ENCODE data around the gene AFF4. TPM values are rescaled to one million over a fixed set of nuclear protein-coding genes. Genes with fewer than 3 reads are reported as not detected.

Gene AFF4
- total and polyA plus RNA-seq, 10 of the 15 experiments (the other 5 are each of a cell fraction or from before 2014, with no cell fraction given) = 1.1 to 20.2 (median 10.4) TPM

- 0% methylated on average over 1 of the region's 1 CpG for WGBS (ENCODE audit: insufficient coverage, insufficient replicate concordance, low lambda C conversion rate, missing lambda C conversion rate)
- RAD21 ChIA-PET (ENCODE audit: unreplicated experiment) = interaction anchor here (1.3 kb wide), 1 partner anchor 104 kb away, joined by 4 read pairs; no protein-coding TSS in a partner anchor
- H2AFZ ChIP-seq (ENCODE audit: control insufficient read depth, low read depth, low read length) = no peak overlapping the region
- CTCF ChIA-PET = interaction anchor here (1.0 to 2.7 kb wide), 4 partner anchors 10 to 52 kb away, joined by 3 to 15 read pairs (median 4); no protein-coding TSS in a partner anchor
- no peaks in the 10 kb centered on the region for H3K36me3 ChIP-seq (ENCODE audit: control insufficient read depth in 2 of 2, insufficient read depth in 2 of 2, low read length in 1 of 2)
- intact Hi-C loops (cut with micrococcal nuclease; ENCODE audit: unreplicated experiment) (no loop called here), in situ Hi-C loops (cut with MboI) (no loop called here)
- H3K9ac ChIP-seq (ENCODE audit: control insufficient read depth, insufficient read depth, low read length) = no peak overlapping the region
- H3K4me1 ChIP-seq (ENCODE audit: control insufficient read depth, insufficient read depth, low read length) = no peaks in the 10 kb centered on the region
- TF ChIP-seq FOXM1 (IDR thresholded peaks at IDR 0.05; ENCODE audit: low read depth, low read length) (no peak), RCOR1 (conservative IDR thresholded peaks at IDR 0.05; ENCODE audit: low read depth, low read length) (no peak), MAX (IDR thresholded peaks at IDR 0.05; ENCODE audit: low read depth, low read length) (no peak), IKZF2 (IDR thresholded peaks at IDR 0.05) (no peak), SUZ12 (IDR thresholded peaks at IDR 0.05; ENCODE audit: unreplicated experiment) (no peak), ZBTB33 (IDR thresholded peaks at IDR 0.05) (no peak), SIN3A (IDR thresholded peaks at IDR 0.05; ENCODE audit: low read depth, low read length) (no peak), IRF3 (IDR thresholded peaks at IDR 0.05) (no peak), SMAD1 (IDR thresholded peaks at IDR 0.05; ENCODE audit: low read depth, partially characterized antibody) (no peak)
- FAIRE-seq (peak; percentile 13), DNase-seq (ENCODE audit: low read depth, low spot score) (no peak), ATAC-seq (no peak)
- SMC1A ChIA-PET (ENCODE audit: uncharacterized antibody, unreplicated experiment) = interaction anchor here (1.0 to 1.3 kb wide), 5 partner anchors 11 to 348 kb away, joined by 3 to 4 read pairs (median 3); no protein-coding TSS in a partner anchor
- H4K20me1 ChIP-seq (ENCODE audit: control insufficient read depth, insufficient read depth) = no peaks in the 10 kb centered on the region
- no peaks in the 10 kb centered on the region for H3K79me2 ChIP-seq (ENCODE audit: control insufficient read depth, insufficient read depth, low read length)
- no peaks in the 10 kb centered on the region for H3K9me3 ChIP-seq (replicated peaks; ENCODE audit: control insufficient read depth, insufficient read depth, low read length)
- no peak overlapping the region for H3K27ac ChIP-seq (ENCODE audit: control insufficient read depth, insufficient read depth)
- H3K27me3 ChIP-seq (replicated peaks in 1 of 2; ENCODE audit: control insufficient read depth in 2 of 2, insufficient read depth in 2 of 2, low read length in 1 of 2) = no peaks in the 10 kb centered on the region
- POLR2A ChIA-PET = interaction anchor here (1.1 to 3.0 kb wide), 3 partner anchors 9 to 606 kb away, joined by 3 to 13 read pairs (median 6); no protein-coding TSS in a partner anchor
- H3K4me2 ChIP-seq (ENCODE audit: control insufficient read depth, insufficient read depth) = no peak overlapping the region
- no peak overlapping the region for H3K4me3 ChIP-seq
- BruUV-seq (replicated peaks) = no TSS peak
Observed at GRCh38 chr5:132853790-132854189, 109.6 kb downstream of the AFF4 start.
